Ovary (tissue), 9 donors: ENCODE data around the gene ATP6V0B. TPM values are rescaled to one million over a fixed set of nuclear protein-coding genes. Genes with fewer than 3 reads are reported as not detected.
A peak's percentile ranks its signal among the peaks of the same experiment; 100 is the strongest.

ENCODE experiments used
- DNase-seq, 5 donors: peaks; one replicate each; pipeline ENCODE4 v3.0.0-alpha.2; 2019 to 2020
- H3K27ac ChIP-seq, 2 donors: fragments of 200-600 bp; one replicate each; pipeline versions ENCODE4 v1.5.1 to v1.8.0; 2019 to 2022
- H3K27me3 ChIP-seq: fragments of 200-600 bp; one replicate; pipeline ENCODE4 v1.8.0; 2022
- H3K36me3 ChIP-seq: fragments of 200-600 bp; sonication (generic); one replicate; pipeline ENCODE4 v1.5.1; 2019
- H3K4me1 ChIP-seq: one replicate; pipeline ENCODE4 v1.8.1; 2013; ENCODE audit warnings: mild to moderate bottlenecking, moderate library complexity; ENCODE audit not compliant: insufficient read depth
- H3K4me3 ChIP-seq: fragments of 200-600 bp; sonication (generic); one replicate; pipeline ENCODE4 v1.5.1; 2017
- H3K9me3 ChIP-seq, 2 donors: fragments of 200-600 bp in 1 of 2; sonication (generic) in 1 of 2; one replicate each; pipeline versions ENCODE4 v1.5.1 to v1.8.1; 2013 to 2019; ENCODE audit warnings: mild to moderate bottlenecking in 1 of 2, moderate library complexity in 1 of 2
- EP300 ChIP-seq: sonication (generic); formaldehyde crosslinking; IDR thresholded peaks from one replicate; pipeline ENCODE4 v1.6.1; 2017; ENCODE audit warnings: antibody characterized with exemption
- POLR2A ChIP-seq: fragments of 450-650 bp; IDR thresholded peaks from one replicate; pipeline ENCODE4 v1.6.1; 2017; ENCODE audit warnings: antibody characterized with exemption, mild to moderate bottlenecking, moderate library complexity
- WGBS, 3 donors: extraction: QIAGEN DNeasy Blood & Tissue Kit in 1 of 3; methylation state at CpG; one replicate each; pipeline versions ENCODE4 v1.1.5 to v1.1.7; 2013 to 2017; 5-methylcytosine and 5-hydroxymethylcytosine counted together
- intact Hi-C, 4 donors: fragments of 100-400 bp; cut with DNase I; formaldehyde crosslinking; loops; one replicate each; pipeline versions ENCODE4 v1.11.0 to v1.15.1; 2022 to 2023
- polyA plus RNA-seq, 2 donors: library from polyadenylated mRNA; stranded (reverse); fragments of 200-250 nt in 1 of 2; fragments of 350-450 nt in 1 of 2; fragmentation: Illumina TruSeq in 1 of 2; extraction: RNeasy Lipid Tissue Mini Kit (QIAGEN cat#74804) in 1 of 2; gene quantifications; one replicate each; pipeline ENCODE4 v1.2.3, GENCODE V29; 2013 to 2014
- total RNA-seq, 7 donors: library from RNA; depleted of rRNA in 2 of 7; stranded (reverse); fragments of >200 nt in 2 of 7; fragmentation: NEBNext Ultra II Directional in 3 of 7; extraction: Animal tissue kit (Norgen Biotek cat#: 25700) in 3 of 7; gene quantifications; one replicate each; pipeline versions ENCODE4 v1.1.0 to v1.2.4, GENCODE V29; 2016 to 2023
- TF ChIP-seq, protein P1 (sequence below), 3 donors: fragments of 450-650 bp in 2 of 3; fragments of 200-600 bp in 1 of 3; IDR thresholded peaks; one replicate each; pipeline versions ENCODE4 v1.5.1 to v1.8.0; 2016 to 2022; ENCODE audit warnings: antibody characterized with exemption in 3 of 3, mild to moderate bottlenecking in 1 of 3
- donor health status: DM: no; HTN: no; CAD: no; lungs with moderate emphysema.
- donor health status: DM: no; HTN: no; CAD: no.
- donor health status: Bipolar disorder and iron deficiency.
- donor health status: DM: yes; HTN: yes; CAD: no.
- donor health status: DM: no; HTN: no; CAD: no.
- donor health status: DM: yes; HTN: yes; CAD: no.

ATP6V0B gene
- total and polyA plus RNA-seq, 9 donors: 46.1 to 108 (median 74.4) TPM

DNA sequence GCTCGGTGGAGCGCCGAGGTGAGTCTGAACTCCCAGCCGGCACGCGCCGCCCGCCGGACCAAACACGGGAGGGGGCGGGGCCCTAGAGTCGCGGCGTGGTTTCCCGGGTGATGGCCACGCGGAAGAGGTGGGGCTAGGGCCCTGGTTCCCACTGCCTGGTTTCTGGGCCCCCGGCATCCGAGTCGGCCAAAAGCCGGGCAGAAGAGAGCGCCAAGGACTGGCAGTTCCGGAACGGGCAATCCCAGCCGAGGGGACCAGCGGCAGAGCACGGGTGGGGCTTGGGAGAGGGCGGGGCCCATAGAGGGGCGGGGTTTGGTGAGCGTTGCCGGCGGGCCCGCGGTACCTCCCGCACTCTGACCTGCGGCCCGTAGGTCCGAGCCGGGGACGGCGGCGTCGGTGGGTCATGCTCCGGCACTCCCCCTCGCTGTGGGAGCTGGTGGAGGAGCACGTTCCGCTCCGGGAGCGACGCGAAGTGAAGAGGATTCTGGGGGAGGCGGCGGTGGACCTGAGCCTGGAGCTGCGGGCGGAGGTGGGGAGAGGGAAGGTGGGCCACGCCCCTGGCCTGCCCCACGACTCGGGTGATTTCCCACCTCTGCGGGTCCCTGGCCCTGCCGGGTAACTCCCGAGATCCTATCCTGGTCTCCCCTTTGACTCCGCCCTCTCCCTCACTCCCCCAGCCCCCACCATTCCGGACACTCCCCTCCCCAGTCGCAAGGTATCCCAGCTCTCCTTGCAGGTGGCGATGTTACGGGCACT, 16.9 kb downstream of the ATP6V0B start, which contains the start of gene CCDC24:
TSS of gene CCDC24 (plus strand) at position 124 of the 756 bp plus-strand sequence. CDS start at position 404, 280 bp downstream.
- intact Hi-C loops: loop anchor here in 1 of 4 donors (5.0 kb wide), 1 partner anchor 646 kb away; no protein-coding TSS in a partner anchor
- TF ChIP-seq POLR2A: no peak
- TF ChIP-seq, protein P1, sequence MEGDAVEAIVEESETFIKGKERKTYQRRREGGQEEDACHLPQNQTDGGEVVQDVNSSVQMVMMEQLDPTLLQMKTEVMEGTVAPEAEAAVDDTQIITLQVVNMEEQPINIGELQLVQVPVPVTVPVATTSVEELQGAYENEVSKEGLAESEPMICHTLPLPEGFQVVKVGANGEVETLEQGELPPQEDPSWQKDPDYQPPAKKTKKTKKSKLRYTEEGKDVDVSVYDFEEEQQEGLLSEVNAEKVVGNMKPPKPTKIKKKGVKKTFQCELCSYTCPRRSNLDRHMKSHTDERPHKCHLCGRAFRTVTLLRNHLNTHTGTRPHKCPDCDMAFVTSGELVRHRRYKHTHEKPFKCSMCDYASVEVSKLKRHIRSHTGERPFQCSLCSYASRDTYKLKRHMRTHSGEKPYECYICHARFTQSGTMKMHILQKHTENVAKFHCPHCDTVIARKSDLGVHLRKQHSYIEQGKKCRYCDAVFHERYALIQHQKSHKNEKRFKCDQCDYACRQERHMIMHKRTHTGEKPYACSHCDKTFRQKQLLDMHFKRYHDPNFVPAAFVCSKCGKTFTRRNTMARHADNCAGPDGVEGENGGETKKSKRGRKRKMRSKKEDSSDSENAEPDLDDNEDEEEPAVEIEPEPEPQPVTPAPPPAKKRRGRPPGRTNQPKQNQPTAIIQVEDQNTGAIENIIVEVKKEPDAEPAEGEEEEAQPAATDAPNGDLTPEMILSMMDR (IDR thresholded peaks at IDR 0.05): no peak
- TF ChIP-seq EP300: no peak
- Histone ChIP-seq H3K27ac (peak within 1 kb of the TSS; percentile 19 to 51), H3K4me1 (peaks cover 1% of the 10 kb centered on the region), H3K9me3 (no peaks in the 10 kb centered on the region), H3K36me3 (no peaks in the 10 kb centered on the region), H3K4me3 (peak within 1 kb of the TSS; percentile 62), H3K27me3 (no peaks in the 10 kb centered on the region)
- DNase-seq: peak; percentile 85 to 91 (median 88)
- 0 to 2% (median 0%) methylated on average over 29 to 66 of the region's 66 CpGs for WGBS, 3 donors

GRCh38 chr1:43992232-43992995, 17.7 kb downstream of the ATP6V0B start:
- H3K9me3 ChIP-seq: no peaks in the 10 kb centered on the region
- 43 to 56% (median 47%) methylated on average over 11 of the region's 11 CpGs for WGBS, 3 donors
- no peaks in the 10 kb centered on the region for H3K36me3 ChIP-seq
- peak overlapping the region; percentile 62 for H3K4me3 ChIP-seq
- H3K4me1 ChIP-seq: peaks cover 1% of the 10 kb centered on the region
- no peak for DNase-seq
- intact Hi-C loops: loop anchor here in 1 of 4 donors (5.0 kb wide), 1 partner anchor 645 kb away; no protein-coding TSS in a partner anchor
- H3K27me3 ChIP-seq: no peaks in the 10 kb centered on the region
- TF ChIP-seq, protein P1 (IDR thresholded peaks at IDR 0.05): no peak
- TF ChIP-seq POLR2A (no peak), EP300 (no peak)
- H3K27ac ChIP-seq: peak overlapping the region in 1 of 2 donors; percentile 51

GRCh38 chr1:43993206-43993914, 18.6 kb downstream of the ATP6V0B start:
- DNase-seq: no peak
- no peaks in the 10 kb centered on the region for H3K9me3 ChIP-seq
- peaks cover 1% of the 10 kb centered on the region for H3K4me1 ChIP-seq
- no peak overlapping the region for H3K27ac ChIP-seq
- H3K36me3 ChIP-seq: no peaks in the 10 kb centered on the region
- H3K27me3 ChIP-seq: no peaks in the 10 kb centered on the region
- intact Hi-C loops: loop anchor here in 1 of 4 donors (5.0 kb wide), 1 partner anchor 644 kb away; no protein-coding TSS in a partner anchor
- TF ChIP-seq, protein P1 (IDR thresholded peaks at IDR 0.05): no peak
- TF ChIP-seq POLR2A: no peak
- no peak for TF ChIP-seq EP300
- 86 to 92% (median 91%) methylated on average over 9 of the region's 9 CpGs for WGBS, 3 donors
- no peak overlapping the region for H3K4me3 ChIP-seq

- Histone ChIP-seq H3K9me3 (no peaks in the 10 kb centered on the region), H3K4me3 (no peak overlapping the region), H3K27ac (no peak overlapping the region), H3K27me3 (no peaks in the 10 kb centered on the region), H3K36me3 (no peaks in the 10 kb centered on the region), H3K4me1 (peaks cover 1% of the 10 kb centered on the region)
- intact Hi-C loops: loop anchor here in 1 of 4 donors (5.0 kb wide), 1 partner anchor 643 kb away; no protein-coding TSS in a partner anchor
- 90 to 92% (median 90%) methylated on average over 7 of the region's 7 CpGs for WGBS, 3 donors
- TF ChIP-seq EP300: no peak
- TF ChIP-seq, protein P1 (IDR thresholded peaks at IDR 0.05): no peak
- no peak for DNase-seq
Measured at GRCh38 chr1:43994071-43994470, 19.3 kb downstream of the ATP6V0B start.
